Stimulated activated CD4-positive, alpha-beta T cell treated with anti-CD3 and anti-CD28 coated beads, Interleukin-15, amount 100 ng/mL, for 24 hours (primary cell): Measurements from ENCODE around the gene C19orf67.
A peak's percentile ranks its signal among the peaks of the same experiment; 100 is the strongest.

ENCODE experiments used
- DNase-seq: peaks from one replicate; pipeline ENCODE4 v3.0.0-alpha.2; 2020

Gene C19orf67

DNA sequence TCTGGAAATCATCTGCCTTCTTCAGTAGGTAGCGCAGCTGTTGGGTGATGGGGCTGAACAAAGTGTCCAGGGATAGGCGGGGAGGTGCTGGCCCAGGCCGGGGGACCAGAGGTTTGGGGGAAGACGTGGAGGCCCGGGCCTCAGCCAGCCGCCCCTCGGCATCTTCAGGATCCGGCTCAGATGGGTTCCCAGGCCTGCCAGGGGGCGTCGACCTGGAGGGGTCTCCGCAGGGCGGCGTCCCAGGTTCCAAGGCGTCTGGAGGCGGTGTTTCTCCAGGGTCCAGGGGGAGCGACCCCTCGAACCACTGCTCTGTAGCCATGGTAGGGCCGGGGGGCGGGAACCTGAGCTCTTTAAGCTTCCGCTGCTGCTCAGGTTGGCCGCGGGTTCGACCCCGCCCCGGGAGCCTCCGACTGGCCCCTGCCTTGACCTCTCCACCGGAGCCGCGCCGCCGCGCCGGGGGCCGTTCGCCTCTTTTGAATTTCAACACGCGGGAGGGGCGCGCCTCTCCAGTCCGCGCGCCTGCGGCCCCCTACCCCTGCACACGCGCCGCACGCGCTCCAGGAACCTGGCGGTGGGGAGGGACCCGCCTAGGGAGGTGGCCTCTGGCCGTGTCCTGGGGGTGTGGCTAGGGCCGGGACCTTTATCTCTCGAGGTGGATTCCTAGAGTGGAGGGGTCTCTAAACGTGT lies at the start of gene C19orf67:
Gene C19orf67 (minus strand): TSS at position 475 of the 687 bp plus-strand sequence. CDS start 156 bp downstream, at position 319.
- DNase-seq, result no peak

- DNase-seq, result no peak
These were observed 49.8 kb upstream of the C19orf67 start for GRCh38 chr19:14135355-14135754.

DNA sequence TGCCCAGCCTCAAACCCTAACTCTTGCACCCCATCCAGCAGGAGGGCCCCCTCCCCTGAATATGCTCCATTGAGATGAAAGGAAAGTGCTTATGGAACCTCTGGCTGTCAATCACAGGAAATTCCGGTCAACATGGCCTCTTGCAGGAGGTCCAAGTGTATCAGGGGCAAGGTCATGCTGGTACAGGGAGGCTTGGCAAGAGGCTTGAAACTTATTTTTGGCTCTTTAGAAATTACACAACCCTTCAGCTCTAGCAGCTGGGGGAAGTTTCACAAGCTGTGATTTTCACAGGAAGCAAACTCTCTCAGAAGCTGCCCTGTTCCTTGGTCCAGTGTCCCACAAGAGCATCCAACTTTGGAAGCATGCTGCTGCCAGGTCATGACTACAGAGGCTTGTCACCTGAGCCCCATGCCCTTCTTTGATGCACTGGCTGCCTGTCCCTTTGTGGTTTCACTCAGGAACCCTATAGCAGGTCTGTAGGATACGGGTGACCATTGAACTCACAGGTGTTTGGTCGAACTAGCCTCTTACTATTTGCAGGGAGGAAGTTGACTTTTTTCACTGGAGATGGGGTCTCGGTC lies 42.4 kb upstream of the C19orf67 start:
- no peak for DNase-seq

DNA sequence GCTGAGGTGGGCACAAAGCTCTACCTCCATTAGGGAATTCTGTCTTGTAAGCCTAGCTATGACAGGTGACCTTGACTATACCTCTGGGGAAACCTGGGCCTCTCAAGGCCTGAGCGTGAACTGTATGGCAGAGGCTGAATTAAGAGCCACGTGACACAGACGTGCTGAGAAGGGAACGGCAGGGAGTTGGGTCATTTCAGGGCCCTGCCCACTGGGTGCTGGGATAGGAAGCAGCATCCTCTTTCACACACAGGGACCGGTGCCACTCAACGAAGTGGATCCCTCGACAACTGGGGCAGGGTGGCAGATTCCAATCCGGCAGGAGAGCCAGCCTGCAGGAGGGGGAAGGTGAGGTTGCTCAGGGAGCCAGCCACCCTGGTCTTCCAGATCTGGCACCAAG lies 41.6 kb upstream of the C19orf67 start:
- DNase-seq, result no peak

- DNase-seq, result no peak
These were observed 37.3 kb upstream of the C19orf67 start for GRCh38 chr19:14122924-14123323.

GRCh38 chr19:14120497-14120780 lies 34.9 kb upstream of the C19orf67 start:
- no peak for DNase-seq

GRCh38 chr19:14119644-14120496 lies 34.3 kb upstream of the C19orf67 start:
- DNase-seq, result no peak

- DNase-seq, result no peak
These were observed 33.6 kb upstream of the C19orf67 start for GRCh38 chr19:14119146-14119545.

DNA sequence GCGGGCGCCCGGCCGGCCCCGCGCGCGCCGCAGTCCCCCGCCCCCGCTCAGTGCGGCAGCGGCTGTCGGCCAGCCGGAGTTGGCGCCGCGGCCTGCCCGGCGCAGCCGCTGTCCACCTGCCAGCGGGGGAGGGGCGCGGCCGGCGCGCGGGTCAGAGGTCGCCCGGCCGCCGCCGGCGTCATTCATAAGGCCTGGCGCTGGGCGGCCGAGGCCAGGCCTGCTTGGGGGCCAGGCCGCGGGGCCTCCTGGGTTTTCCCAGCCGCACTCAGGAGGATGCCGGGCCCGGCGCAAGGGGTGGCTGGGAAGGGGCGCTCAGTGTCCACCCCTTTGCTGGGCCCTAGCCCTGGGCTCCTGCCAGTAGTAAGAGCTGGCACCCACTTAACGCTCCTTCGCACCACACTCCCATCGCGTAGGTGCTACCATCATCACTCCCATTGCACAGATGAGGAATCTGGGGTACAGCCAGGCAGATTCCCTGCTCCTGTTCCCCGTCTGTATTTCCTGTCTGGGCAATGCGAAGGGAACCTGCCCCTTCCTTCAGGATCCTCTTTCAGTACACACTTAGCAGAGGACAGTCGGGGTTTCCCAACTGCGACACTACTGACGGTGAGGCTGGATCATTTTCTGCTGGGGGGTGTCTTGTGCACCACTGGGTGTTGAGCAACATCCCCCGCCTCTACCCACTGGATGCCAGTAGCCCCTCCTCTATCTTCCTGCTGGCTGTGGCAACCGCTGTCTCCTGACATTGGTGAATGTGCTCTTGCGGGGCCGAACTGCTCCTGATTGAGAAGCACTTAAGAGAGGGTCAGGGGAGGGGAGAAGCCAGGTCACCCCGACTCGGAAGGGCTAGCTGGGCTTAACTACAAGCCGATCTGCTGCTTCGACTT lies 32.8 kb upstream of the C19orf67 start:
- peak; percentile 51 for DNase-seq

DNA sequence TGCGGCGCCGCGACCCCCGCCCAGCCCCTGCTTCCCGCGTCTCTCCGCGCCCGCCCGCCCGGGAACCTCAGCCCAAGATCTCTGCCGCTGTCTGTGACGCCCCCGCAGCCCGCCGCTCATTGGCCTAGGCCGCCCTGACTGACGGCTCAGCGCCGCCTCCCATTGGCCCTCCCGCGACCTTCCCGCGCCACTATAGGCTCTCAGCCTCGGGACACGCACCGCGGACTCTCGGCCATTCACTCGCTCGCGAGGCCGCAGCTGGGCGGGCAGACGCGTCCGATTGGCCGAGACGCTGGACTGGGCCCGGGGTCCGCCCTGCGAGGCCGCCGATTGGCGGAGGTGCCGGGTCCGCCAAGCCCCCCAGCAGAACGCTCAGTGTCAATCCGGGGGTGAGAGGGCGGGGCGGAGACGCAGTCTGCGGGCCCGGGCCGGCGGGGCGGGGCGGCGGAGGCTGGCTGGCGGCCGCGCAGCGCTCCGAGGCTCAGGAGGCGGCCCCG lies 32.1 kb upstream of the C19orf67 start, which contains the start of gene PRKACA:
Gene PRKACA (minus strand): TSS at position 95 of the 497 bp plus-strand sequence. CDS start 215 bp downstream, outside the sequence.
- peak; percentile 99 for DNase-seq

DNA sequence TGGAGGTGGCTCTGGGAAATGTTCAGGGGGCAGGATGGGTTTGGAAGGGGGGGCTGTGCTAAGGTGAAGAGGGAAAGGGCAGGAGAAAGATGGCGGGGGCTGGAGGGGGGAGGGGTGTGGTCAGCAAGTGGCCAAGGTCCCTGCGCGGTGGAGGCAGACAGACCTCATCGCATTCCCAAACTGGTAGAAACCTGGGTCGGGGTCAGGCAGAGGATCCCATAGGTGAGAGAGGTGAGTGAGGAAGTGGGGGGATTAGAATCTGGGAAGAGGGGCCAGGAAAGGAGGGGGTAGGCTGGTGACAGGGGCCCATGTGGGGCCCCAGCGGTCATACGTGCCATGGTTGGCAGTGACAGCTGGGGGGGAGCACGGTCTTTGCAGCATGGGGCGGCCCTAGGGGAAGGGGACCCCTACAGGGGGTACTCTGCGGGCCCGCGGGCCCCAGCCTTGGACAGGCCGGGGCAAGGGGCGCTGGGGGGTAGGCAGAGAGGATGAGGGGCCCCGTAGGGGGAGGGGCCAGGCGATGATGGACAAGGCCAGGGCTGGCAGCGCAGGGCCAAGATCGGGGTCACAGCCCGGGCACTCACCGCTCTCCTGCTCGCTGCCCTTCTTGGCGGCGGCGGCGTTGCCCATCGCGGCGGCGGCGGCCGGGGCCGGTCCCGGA lies 31.5 kb upstream of the C19orf67 start:
- no peak for DNase-seq

DNA sequence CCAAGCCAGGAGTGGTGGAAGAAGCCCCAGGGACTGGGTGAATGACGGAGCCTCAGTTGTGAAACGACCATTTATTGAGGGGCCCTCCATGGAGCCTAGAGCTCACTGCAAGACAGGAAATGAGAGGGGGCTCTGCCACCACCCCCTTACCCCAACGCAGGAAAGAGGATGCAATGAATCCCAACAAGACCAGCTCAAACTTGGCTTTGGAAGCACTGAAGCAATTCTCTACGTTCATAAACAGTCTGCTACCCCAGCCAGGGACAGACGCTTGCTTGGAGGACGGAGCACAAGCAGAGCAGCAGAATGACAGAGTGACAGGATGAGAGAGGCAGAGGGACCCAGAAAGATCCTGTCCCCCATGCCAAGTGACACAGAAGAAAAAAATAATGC lies 30.9 kb upstream of the C19orf67 start:
- DNase-seq, result no peak

DNA sequence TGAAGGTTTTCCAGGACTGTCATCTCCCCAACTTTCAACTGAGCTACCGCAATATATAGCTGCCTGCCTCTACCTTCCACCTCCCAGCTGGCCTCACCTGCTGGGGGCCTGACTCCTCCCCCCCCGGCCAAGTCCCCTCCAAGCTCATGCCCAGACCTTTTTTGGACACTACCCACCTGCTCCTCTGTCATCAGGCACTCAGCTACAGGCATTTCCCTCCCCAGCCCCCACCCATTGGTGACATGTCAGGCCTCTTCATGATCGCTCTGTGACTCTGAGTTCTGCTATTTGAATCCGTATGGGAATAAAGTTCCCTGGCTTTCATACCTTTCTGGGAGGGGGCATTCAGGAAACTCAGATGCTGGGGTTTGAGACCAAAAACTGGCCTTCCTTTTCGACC lies 30.2 kb upstream of the C19orf67 start:
- no peak for DNase-seq

- peak; percentile 66 for DNase-seq
These were observed 29.3 kb upstream of the C19orf67 start for GRCh38 chr19:14114854-14115253.

DNA sequence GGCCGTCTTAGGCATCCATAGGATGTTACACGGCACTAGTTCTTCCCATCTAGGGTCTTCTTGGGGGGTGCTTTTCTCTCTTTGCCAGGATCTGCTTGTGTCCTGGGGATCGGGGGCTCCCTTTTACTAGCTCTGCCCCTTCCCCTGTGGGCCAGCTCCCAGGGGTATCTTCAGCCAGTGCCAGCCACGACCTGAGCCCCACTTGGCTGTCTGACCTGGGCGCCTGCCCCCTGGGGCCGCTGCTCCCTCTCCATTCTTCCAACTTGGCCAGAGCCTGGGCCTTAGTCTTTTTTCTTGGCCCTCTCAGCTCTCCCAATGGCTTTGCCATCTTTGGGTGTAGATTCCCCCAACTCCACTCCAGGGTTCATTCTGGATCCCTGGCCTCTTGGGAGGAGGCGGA lies 28.9 kb upstream of the C19orf67 start:
- DNase-seq, result no peak

GRCh38 chr19:14113762-14114414 lies 28.3 kb upstream of the C19orf67 start:
- DNase-seq, result peak; percentile 65

DNA sequence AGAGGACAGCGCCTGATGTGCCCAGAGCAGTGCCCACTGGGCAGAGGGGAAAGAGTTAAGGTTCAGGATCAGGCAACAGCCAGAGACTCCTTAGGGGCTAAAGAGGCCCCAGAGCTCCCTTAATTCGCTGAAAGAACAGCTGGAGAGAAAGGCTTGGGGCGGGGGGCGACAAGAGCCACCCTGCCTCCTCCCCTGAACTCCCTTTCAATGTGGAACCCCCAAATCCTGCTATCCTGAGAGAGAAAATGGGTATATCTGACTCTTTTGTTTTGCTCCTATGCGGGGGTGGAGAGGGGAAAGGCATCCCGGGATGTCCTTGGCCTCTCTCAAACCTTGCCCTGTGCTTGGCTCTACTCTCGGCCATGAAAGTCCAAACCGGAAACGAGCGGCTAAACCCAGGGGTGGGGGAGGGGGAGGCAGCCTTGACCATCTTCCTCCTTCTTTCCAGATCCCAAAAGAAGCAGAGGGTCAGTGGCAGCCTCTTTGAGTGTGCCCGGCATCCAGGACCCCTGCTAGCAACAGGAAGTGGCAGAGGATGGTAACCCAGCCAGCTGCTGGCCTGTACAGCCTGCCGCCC lies 27.3 kb upstream of the C19orf67 start:
- DNase-seq, result no peak

GRCh38 chr19:14112051-14112808 lies 26.6 kb upstream of the C19orf67 start:
- no peak for DNase-seq

GRCh38 chr19:14111486-14111885 lies 25.9 kb upstream of the C19orf67 start:
- no peak for DNase-seq

DNA sequence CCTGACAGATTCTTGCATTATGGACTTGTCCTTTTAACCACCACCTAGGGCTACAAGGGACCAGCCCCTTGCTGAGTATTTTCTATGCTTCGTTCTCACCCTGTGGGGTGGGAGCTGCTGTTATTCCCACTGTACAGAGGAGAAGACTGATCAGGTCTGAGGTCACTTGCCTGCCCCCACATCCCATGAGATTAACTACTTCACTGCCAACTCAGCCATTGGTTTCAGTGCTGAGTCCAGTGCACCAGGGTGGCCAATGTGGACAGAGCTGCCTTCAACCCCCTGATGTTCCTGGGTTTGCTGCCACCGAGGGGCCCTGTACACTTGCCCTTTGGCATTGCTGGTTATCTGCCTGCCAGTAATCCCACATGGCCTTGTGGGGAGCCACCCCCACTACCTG lies 25.1 kb upstream of the C19orf67 start:
- no peak for DNase-seq
